HG02678 (cell line): ENCODE results near the gene SPRR3.
"Not testable (repeated sequence)": the region's sequence is repeated elsewhere in the genome, so short reads cannot be mapped to it uniquely, and the experiment has no call there.

Experiments used
- ATAC-seq: cut with Tn5 transposase; IDR thresholded peaks from one replicate; pipeline ENCODE4 v1.9.1; 2021; ENCODE audit warnings: mild to moderate bottlenecking, moderate library complexity; ENCODE audit not compliant: unreplicated experiment

SPRR3 gene

GRCh38 chr1:152983234-152983633 lies 18.3 kb upstream of the SPRR3 start:
- ATAC-seq = no peak

- ATAC-seq = no peak
Observed at GRCh38 chr1:152983743-152984142, 17.8 kb upstream of the SPRR3 start, which contains the start of gene SPRR1A. Gene SPRR1A, plus strand, starts transcription at chr1:152984081. Its CDS starts 1,150 bp downstream, at chr1:152985231.

GRCh38 chr1:152986578-152986977 lies 15.0 kb upstream of the SPRR3 start:
- no peak for ATAC-seq

DNA sequence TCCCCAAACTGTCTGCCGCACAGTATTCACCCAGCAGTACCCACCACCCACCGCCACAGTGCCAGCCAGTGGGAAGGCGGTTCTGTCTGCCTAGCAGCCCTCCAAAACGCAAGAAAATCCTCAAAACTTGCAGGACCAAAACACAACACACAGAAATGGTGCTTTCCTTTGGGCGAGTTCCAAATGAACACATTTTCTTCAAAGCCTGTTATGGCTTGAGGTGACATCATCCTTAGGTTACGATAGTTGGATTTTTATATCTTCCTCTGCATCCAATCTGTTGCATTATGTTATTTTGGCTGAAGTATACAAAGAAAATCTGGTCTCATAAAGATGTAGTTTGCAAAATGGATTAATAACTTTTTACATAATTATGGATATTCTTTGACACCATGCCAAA lies 8.4 kb upstream of the SPRR3 start:
- no peak for ATAC-seq

GRCh38 chr1:152995842-152996241 lies 5.7 kb upstream of the SPRR3 start:
- no peak for ATAC-seq

GRCh38 chr1:152996633-152997400 lies 4.7 kb upstream of the SPRR3 start:
- no peak for ATAC-seq

DNA sequence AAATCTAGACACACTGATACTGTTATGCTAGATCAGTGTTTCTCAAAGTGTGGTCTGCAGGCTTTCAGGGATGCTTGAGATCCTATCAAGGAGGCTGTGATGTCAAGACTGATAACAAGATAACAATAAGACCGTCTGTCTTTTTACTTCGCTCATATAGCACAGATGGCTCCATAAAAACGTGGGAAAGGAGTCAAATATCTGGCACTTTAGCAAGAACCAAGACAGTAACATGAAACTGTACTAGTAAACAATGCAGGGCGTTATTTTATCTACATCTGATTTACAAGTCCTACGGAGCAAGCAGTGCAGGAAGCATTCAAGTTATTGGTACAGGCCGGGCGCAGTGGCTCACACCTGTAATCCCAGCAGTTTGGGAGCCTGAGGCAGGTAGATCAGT lies 3.6 kb upstream of the SPRR3 start:
- ATAC-seq = no peak

GRCh38 chr1:152998476-152998875 lies 3.1 kb upstream of the SPRR3 start:
- ATAC-seq = no peak

GRCh38 chr1:152999818-153000217 lies 1.7 kb upstream of the SPRR3 start:
- no peak for ATAC-seq

DNA sequence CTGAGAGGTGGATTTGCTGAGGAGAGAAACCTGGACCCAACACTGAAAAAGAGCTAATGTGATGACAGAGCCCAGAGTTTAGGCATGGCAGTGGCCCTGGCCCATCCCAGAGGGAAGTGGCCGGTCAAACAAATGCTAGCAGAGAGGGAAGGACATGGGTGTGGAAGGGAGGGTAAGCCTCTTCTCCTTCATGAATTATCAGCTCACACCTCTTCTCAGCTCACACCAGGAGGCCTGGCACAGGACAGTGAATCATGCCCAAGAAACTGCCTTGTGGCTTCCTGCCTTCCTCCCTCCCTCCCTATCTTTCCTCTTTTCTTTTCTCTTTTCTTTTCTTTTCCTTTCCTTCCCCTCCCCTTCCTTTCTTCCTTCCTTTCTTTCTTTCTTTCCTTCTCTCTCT lies 1.3 kb upstream of the SPRR3 start:
- ATAC-seq = no peak

GRCh38 chr1:153011235-153011758 lies 9.7 kb downstream of the SPRR3 start:
- not testable (repeated sequence) for ATAC-seq

GRCh38 chr1:153021829-153022228 lies 20.3 kb downstream of the SPRR3 start:
- not testable (repeated sequence) for ATAC-seq

- not testable (repeated sequence) for ATAC-seq
Observed at GRCh38 chr1:153022340-153022739, 20.8 kb downstream of the SPRR3 start.

DNA sequence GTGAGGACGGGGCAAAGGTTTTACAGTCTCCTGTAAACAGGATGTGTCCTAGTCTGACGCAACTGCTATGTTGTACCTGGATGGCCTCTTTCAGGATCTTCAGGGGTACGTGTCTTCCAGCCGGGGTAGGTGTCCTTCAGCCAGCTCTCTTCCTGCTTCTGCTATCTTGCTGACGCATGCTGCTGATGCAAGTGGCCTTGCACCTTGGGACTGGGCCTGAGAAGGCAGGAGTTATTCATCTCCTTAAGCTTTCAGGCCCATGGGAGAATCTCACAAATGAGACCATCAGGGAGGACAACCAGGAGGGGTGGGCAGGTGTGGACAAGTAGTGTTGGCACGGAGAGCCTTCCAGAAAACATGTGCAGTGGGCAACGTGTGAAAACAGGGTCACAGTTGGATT lies 21.6 kb downstream of the SPRR3 start:
- no peak for ATAC-seq

- ATAC-seq = no peak
Observed at GRCh38 chr1:153024413-153024812, 22.9 kb downstream of the SPRR3 start.

DNA sequence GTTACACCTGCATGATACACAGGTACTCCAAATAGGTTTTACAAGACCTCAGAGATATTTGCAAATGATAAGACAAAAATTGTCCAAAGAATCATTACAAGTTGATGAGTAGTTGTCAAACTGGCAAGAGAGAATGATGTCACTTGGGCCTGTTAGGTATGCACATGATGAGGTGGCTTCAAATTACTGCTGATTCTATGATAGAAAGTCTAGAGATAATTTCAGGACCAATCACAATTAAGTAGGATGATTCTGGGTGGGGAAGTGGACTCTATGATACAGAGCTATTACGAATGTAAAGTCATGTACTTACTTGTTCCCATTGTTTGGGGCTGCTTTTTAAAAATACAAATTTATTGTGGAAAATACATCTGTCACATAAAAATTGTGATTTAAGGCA lies 24.2 kb downstream of the SPRR3 start:
- ATAC-seq = no peak

DNA sequence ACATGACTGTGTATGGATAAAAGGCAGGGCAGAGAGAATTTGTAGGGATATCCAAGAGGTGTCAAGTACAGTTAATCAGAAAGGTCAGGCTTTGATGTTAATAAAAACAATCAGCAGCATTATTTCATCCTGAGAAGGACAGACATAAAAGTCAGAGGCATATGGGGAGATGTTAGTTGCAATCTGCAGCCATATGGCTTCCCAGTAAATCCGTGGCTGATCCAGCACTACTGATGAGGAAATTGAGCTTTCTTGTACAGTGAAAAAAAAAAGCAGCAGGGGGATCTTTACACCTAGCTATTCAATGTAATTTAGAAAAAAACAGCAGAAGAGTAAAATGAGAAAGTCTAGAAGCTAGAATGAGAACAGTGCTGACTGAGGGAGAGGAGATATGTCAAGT lies 27.2 kb downstream of the SPRR3 start:
- ATAC-seq = no peak

GRCh38 chr1:153030895-153031294 lies 29.3 kb downstream of the SPRR3 start, which contains the start of gene SPRR1B:
Gene SPRR1B, plus strand, starts transcription at chr1:153031203. Its CDS starts 1,143 bp downstream, at chr1:153032346.
- no peak for ATAC-seq

DNA sequence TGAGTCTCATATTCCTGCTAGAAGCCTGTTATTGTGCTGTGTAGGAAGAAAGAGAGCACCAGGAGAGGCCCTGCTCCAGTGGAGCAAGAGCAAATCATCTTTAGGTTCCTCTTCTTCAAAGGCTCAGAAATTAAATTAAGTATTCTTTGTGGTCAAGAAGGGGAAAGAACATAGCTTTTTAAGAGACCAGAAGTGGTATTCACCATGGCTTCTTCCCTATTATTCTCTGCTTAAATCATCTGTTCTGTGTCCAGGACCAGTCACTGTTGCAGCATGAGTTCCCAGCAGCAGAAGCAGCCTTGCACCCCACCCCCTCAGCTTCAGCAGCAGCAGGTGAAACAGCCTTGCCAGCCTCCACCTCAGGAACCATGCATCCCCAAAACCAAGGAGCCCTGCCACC lies 30.5 kb downstream of the SPRR3 start:
- no peak for ATAC-seq

- no peak for ATAC-seq
Observed at GRCh38 chr1:153032677-153033308, 31.2 kb downstream of the SPRR3 start.

GRCh38 chr1:153035211-153035610 lies 33.7 kb downstream of the SPRR3 start:
- no peak for ATAC-seq
